UCSD-AML1 (cell line): ENCODE measurements around the gene ANO3.
"Not testable (repeated sequence)": the region's sequence is repeated elsewhere in the genome, so short reads cannot be mapped to it uniquely, and the experiment has no call there.

Experiments used
- DNase-seq: peaks from one replicate; lab custom pipeline; 2025; ENCODE audit not compliant: unreplicated experiment; lab: John Stamatoyannopoulos, UW

ANO3 gene

DNA sequence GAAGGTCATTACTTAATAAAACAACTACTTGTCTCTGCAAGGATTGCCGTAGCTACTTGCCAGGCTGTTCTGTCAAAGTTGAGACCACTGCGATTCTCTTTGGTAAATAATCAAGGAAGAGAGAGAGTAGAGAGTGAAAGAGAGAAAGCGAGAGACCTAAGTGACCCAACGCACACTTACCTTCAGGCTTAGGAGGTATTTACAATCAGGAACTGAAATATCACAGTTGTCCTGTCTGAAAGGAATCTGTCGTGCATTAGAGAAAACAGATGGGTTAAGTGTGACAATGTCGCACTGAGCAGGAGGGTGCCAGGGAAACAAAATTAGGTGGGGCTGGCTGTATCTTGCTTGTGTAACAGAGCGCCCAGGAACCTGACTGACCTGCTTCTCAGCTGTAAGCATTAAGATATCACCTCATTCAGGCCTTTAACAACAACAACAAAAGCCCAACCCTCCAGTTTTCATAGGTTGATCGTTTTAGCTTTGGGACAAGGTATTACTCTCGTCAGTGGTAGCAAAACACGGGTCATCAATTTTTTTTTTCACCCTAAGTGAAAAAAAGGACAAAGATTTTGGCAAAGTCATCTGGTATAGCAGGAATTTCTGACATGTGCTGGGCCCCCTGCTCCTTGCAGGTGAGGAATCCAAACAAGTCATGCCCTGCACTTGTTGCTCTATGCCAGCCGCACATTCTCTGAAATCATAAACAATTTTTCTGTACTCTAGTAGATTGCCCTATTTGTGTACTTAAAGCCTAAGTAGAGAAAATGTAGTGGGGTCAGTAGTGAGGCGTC, 240.1 kb downstream of the ANO3 start, which contains the start of gene MUC15:
MUC15 (minus strand) TSS at position 403 of the 794 bp plus-strand sequence. CDS start 5,169 bp downstream, outside the sequence.
- DNase-seq: no peak

DNA sequence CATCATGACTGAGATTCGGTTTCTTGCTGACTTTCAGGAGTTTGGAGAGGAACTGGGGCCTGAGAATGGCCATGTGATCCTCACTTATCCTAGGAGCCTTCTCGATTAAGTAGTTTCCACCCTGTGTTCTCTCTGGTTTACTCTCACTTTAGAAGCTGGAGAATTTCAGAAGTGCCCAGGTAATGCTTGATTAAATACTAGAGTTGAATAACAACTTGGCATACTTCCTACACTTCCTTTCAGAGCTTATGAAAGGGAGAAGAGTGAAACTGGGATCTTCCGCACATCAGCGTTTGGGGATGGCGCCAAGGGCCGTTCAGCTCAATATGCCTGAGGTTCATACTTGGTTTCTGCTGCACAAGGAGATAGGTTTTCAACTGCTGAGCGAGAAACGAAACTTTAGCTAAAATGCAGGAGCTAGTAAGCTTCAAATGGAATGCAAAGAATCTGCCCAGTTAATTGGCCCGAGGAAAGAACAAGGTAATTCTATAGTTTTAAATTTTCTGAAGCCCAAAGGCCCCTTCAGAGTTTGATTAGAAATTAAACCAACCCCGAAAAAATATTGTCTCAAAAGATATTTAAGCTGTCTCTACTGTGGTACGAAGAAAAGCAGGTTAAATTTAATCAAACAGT, 241.0 kb downstream of the ANO3 start:
- DNase-seq: no peak

DNA sequence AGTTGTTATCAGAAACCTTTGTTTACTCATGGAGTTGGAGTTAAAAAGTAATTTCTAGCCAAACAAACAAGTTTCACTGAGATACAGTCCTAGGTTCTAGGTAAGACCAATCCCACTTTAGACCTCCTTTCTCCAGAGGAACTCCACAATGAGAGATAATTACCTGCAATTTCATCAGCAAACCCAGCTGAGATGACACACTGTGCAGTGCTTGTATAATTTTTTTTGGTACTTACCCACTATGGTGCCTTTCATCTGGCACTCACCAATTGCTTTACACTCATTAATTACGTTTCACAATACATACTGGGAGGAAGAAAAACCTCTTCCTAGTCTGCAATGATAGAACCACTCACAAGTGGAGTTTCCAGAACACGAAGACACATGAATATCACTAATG, 242.0 kb downstream of the ANO3 start:
- DNase-seq: no peak

DNA sequence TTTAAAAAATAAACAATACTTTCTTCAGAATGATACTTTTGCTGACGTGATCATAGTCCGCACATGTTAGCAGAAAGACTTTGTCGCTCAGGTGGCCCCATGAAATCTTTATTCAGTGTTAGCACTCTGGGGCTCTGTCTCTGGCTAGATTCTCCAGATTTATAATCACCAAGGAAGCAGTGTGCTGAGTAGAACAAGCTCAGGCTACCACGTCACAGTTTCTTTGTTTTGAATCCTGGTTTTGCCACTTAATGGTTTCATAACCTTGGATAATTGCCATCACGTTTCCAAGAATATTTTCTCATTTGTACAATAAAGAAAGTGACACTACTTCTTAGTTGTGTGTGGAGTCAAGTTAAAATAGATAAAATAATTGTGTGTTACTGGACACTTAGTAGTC, 244.0 kb downstream of the ANO3 start:
- DNase-seq: no peak

DNA sequence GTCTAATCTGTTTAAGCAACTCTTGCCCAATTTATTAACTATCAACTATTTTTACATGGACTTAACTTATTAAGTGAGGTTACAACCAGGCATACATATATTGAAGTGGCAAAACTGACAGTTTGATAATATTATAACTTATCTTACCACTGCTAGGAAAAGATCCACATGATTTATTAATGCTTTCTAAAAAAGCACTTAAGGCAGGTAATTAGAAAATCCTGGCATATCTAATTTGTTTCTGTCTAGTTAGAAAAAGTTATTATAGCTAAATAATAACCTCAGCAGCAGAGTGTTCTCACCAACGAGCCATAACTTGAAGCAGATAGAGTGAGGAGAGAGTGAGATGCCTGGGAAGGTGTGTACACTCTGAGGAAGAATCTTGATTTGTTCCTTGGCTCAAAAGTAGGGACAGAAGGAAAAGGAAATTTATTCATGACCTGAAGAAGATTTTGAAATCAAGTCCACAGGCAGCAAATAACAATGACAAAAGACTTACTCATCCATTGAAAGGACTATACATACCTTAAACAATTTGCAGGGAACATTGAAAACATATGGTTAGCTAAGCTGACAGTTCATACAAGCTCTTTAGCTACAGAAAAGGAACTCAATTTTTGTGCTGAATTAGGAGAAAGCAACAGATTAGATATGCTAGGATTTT, 247.2 kb downstream of the ANO3 start:
- DNase-seq: no peak

DNA sequence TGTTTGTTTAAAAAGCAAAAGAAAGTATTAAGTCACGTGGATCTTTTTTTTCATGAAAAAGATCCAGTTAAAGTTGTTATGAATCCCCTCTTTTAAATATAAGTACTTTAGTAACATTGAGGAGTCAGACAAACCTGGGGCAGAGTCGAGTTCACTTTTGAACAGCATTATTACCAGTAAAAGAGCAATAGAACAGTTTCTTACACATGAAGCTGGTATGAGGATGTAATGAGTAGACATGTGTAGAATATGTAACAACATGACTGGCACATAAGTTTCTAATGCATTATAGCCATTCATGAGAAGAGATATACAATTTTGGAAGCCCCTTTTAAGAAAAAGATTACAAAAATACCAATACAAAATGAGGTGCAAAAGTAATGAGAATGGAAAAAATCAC, 247.8 kb downstream of the ANO3 start:
- no peak for DNase-seq

DNA sequence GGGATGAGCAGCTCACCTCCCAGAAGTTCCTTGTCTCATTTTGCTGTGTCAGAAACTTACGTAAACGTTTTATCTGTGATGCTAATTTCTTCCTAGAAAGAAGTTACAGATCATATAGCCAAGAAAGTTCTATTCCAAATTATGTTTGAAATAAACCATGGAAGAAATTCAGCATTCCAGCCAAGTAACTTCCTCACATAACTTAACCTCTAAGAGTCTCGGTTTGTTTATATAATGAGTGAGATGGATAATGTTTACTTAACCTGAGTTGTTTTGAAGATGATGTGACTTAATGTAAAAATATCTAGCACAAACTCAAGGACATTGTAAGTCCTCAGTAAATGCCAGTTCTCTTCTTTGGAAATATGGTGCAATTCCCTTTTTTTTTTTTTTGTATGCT, 249.0 kb downstream of the ANO3 start:
- no peak for DNase-seq

DNA sequence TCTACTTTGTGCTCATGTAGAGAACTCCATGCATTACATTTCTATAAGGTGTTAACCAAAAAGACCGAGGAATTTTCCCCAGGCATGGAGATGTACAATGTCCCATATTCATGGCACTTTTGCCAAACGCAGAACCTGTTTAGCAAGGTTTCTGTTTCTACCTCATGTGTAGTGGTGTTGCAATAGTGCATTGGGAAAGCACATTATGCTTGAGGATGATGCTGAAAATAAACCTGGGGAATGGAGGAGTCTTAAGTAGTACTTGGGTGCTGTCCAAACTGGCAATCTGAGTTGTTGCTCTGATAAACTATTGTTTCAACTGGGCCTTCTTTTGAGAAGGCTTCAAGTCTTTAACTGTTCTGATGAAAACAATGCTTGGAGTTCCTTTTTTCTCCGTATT, 251.6 kb downstream of the ANO3 start:
- DNase-seq: no peak

DNA sequence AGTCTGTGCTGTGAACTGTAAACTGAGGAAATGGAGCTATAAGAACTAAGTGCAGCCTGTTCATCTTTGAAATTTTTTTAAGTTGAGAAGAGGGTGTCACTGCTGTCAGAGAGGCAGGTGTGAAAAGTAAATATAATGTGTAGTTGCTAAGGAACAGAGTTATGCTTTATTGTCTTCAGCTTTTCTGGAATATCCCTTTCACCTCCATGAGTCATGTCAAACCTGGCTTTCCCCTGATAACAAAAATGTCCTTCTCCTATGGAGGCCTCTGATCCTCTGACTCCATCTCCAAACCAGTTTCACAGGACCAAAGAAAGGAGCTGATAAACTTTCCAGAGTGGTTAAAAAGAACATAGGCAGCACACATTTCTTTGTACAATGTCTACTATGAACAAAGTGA, 252.9 kb downstream of the ANO3 start:
- no peak for DNase-seq

DNA sequence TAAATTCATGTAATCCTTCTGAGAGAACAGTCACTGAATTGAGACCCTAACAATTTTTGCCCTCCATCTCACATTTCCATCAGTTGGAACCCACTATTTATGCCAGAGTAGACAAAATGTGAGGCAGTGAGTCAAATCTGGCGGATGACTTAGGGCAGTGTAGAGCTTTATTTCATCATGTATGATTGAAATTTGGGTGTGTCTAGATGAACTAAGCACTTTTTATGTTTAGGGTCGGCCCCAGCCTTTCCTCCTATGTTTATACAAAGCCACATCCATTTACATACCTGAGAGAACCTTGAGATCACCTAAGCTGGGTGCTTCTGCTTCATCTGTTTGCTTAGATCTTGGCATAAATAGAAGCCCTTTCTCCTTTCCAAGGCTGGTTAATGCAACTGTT, 255.1 kb downstream of the ANO3 start:
- DNase-seq: no peak

DNA sequence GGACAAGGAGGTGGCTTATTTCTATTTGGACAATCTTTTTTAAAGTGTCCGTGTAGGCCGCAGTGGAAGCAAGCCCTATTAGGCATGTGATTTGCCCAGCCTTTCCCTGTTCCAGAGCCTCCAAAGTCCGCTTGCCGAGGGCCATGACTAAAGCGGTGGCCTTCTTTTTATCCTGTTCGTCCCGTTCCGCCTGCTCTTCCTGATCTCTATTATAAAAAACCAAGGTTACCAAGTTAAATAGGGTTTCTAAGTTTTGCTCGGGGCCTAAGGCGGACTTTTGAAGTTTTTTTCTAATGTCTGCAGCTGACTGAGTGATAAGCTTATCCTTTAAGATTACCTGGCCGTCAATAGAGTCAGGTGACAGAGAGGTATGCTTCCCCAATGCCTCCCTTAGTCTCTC, 261.8 kb downstream of the ANO3 start:
- DNase-seq: no peak

DNA sequence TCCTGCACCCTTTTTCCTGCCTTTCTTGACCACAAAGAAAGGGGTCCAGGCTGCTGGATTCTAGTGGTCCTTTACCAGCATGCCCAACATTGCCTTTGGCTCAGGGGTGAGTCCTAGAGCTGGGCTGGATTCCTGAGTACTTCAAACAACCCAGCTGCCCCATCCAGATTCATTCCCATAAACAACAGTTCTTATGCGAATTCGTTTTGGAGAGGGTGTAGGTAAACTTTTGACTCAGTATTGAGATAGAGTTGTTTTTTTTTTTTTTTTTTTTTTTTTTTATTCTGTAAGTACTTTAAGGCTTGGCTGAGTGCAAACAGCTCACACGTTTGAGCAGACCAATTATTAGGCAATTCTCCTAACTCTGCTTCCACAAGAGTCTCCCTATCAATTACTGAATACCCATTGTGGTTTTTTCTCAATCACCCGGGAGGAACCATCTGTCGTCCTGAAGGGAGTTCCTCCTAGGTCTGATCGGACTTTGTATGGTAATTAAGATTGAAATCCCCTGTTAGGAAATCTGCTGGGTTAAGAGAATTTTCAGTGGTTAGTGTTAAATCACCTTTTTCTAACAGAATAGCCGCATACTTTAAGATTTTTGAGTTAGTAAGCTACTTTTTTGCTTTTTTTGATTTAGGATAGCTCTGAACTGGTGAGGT, 263.4 kb downstream of the ANO3 start:
- not testable (repeated sequence) for DNase-seq

DNA sequence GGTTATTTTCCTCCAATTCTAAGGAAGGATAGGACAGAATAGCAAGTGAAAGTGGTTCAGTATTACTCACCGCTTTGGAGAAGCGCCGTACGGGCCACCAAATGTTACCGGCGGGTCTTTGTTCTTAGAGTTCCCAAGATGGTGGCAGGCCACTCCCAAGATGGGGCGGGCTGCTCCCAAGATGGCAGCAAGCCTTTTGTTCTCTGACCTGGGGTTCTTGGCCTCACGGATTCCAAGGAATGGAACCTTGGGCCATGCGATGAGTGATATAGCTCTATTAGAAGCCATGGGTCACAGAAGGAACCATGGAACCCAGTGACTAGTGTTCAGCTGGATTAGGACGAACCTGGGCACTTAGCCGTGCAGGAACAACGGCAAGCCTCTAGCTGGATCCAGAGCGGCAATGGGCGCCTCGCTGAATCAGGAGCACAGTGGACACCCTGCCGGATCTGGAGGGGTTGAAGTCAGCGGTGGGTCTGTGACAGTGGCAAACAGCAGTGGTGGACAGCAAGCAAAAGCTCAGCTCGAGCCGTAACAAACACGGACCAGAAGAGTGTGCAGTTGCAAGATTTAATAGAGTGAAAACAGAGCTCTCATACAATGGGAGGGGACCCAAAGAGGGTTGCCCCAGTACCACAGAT, 265.2 kb downstream of the ANO3 start:
- not testable (repeated sequence) for DNase-seq

DNA sequence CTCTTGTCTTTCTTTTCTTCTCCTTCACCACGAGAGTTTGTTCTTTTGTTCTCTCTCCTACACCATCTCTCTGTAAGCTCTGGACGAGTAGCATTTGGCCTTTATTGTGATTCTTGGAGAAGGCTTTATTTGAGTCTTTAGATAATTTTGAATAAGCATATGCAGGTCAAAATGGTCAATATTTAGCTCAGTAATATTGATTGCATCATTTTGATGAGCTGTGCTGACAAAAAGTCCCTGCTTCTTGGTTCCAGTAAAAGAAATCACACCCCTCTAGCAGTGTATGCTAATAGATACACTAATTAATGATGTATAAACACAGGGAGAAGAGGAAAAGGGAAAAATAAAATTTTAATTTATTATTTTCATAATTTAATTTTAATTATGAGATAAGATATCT, 266.0 kb downstream of the ANO3 start:
- no peak for DNase-seq

DNA sequence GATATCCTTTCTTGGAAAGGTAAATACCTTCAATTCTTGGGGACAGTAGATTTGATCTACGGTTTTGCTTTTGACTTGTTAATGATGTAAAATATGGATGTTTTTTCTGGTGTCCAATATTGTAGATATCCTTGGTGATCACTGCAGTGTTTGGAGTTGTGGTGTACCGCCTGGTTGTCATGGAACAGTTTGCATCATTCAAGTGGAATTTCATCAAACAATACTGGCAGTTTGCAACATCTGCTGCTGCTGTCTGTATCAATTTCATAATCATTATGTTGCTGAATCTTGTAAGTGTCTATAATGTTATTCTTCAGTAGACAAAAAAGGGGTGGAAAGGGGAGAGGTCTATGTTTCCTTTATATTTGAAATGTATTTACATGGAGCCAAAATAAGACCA, 267.5 kb downstream of the ANO3 start:
- DNase-seq: no peak

DNA sequence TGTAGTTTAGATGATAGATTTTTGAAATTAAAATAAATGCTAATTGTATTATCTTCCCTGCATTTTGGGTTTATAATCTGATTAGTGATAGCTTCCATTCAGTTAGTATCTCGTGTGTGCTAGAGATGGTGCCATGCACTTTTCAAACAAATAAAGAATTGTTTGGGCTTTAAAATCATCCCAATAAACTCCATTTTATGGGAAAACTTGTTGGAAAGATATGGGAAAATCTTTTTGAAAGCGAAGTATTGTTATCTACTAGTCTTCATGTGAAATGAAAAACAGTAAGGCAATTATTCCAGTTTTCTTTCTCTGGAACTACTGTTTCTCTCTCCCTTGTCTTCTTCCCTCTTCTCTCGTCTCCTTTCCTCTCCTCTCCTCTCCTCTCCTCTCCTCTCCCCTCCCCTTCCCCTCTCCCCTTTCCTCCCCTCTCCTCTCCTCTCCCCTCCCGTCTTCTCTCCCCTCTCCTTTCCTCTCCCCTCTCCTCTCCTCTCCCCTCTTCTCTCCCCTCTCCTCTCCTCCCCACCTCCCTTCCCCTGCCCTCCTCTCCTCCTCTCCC, 268.0 kb downstream of the ANO3 start:
- no peak for DNase-seq

DNA sequence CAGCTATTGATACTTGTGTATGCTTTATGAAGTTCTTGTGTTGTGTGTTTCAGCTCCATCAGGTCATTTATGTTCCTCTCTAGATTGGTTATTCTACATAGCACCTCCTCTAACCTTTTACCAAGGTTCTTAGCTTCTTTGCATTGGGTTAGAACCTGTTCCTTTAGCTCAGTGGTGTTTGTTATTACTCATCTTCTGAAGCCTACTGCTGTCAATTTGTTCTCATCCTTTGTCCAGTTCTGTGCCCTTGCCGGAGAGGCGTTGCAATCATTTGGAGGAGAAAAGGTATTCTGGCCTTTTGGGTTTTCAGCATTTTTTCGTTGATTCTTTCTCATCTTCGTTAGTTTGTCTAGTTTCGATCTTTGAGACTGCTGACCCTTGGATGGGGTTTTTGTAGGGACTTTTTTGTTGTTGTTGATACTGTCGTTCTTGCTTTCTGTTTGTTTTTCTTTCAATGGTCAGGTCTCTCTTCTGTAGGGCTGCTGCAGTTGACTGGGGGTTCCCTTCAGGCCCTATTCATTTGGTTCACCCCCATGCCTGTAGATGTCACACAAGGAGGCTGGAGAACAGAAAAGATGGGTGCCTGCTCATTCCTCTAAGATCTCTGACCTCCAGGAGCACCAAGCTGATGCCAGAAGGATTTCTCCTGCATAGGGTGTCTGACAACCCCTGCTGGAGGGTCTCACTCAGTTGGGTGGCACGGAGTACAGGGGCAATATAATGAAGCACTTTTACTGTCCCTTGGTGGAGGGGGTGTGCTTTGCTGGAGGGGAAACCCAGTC, 276.0 kb downstream of the ANO3 start:
- no peak for DNase-seq

DNA sequence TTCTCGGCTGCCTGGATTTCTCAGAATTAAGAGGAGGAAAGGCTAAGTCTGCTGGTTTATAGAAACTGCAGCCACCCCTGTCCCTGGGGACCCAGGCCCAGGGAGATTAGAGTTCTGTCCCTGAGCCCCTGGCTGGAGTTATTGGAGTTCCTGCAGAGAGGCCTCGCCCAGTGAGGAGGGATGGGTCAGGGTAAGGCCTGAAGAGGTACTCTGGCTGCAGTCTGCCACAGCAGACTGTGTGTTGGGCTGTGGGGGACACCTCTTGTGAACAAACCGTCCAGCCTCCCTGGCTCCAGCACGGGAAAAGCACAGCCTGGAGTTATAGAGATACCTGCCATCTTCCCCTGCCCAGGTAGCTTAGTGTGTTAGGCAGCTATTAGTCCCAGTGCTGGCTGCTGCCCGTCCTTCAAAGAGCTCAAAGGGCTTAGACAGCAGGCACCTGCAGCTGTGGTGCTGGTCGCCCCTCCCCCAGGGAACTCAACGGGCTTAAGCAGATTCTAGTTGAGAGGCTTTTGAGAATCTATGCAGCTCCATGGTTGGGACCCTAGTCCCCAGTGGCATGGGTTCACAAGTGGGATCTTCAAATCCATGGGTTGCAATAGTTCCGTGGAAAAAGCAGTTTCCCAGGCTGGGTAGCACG, 276.7 kb downstream of the ANO3 start:
- no peak for DNase-seq

DNA sequence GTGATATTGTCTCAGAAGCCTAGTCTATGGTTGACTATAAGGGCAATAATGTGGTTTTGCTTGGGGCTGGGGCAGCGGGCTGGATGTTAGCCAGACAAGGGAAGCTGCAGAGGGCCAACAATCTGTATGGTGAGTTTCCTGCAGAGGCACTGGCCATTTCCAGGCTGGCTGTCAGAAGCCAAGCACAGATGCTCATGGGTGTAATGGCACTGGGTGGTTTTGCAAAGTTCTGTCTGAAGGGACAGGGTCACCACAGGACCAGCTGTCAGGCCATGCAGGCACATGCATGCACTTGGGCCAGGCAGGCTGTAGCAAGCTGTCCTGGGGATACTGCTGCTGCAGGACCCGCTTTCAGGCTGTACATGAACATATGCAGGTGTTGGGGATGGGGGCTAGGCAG, 281.8 kb downstream of the ANO3 start:
- no peak for DNase-seq

DNA sequence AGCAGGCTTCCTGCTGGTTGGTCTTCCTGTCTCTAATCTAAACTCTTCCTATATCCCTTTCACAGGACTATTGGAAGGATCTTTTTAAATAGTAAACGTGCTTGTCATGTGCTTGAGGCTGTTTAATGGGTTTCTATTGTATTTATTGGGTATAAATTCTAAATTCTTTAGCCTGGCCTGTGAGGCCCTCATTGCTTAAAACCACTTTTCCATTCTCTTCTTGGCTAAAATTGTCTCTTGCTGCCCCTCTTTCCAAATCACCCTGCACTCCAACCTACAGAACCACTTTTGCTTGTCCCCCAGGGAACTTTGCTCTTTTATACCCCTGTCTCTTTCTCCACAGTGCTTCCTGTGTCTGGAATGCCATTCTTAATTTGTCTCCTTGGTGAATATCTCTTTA, 286.5 kb downstream of the ANO3 start:
- no peak for DNase-seq
